Panc1 (cell line): ENCODE measurements around the gene POLD1.

Experiments used
- SIN3A ChIP-seq: IDR thresholded peaks from 2 replicates; pipeline ENCODE4 v1.6.1; 2012; ENCODE audit warnings: low read depth, mild to moderate bottlenecking, low read length, moderate library complexity, borderline replicate concordance; ENCODE audit not compliant: insufficient read depth
- TF ChIP-seq, protein P1 (sequence below): fragments of 450-650 bp; IDR thresholded peaks from 2 replicates; pipeline ENCODE4 v1.5.1; 2017; ENCODE audit warnings: mild to moderate bottlenecking
- TF ChIP-seq, protein P2 (sequence below), 2 experiments: IDR thresholded peaks; 2 replicates each; pipeline ENCODE4 v1.6.1; 2011 to 2012; ENCODE audit warnings: low read depth in 2 of 2, control low read depth in 1 of 2, low read length in 1 of 2, mild to moderate bottlenecking in 1 of 2, moderate library complexity in 1 of 2; ENCODE audit not compliant: insufficient read depth in 1 of 2

DNA sequence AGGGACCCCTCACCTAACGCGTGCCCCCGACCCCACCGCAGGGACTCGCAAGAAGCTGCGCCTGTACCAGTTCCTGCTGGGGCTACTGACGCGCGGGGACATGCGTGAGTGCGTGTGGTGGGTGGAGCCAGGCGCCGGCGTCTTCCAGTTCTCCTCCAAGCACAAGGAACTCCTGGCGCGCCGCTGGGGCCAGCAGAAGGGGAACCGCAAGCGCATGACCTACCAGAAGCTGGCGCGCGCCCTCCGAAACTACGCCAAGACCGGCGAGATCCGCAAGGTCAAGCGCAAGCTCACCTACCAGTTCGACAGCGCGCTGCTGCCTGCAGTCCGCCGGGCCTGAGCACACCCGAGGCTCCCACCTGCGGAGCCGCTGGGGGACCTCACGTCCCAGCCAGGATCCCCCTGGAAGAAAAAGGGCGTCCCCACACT lies 43.9 kb downstream of the POLD1 start:
- TF ChIP-seq, protein P1, sequence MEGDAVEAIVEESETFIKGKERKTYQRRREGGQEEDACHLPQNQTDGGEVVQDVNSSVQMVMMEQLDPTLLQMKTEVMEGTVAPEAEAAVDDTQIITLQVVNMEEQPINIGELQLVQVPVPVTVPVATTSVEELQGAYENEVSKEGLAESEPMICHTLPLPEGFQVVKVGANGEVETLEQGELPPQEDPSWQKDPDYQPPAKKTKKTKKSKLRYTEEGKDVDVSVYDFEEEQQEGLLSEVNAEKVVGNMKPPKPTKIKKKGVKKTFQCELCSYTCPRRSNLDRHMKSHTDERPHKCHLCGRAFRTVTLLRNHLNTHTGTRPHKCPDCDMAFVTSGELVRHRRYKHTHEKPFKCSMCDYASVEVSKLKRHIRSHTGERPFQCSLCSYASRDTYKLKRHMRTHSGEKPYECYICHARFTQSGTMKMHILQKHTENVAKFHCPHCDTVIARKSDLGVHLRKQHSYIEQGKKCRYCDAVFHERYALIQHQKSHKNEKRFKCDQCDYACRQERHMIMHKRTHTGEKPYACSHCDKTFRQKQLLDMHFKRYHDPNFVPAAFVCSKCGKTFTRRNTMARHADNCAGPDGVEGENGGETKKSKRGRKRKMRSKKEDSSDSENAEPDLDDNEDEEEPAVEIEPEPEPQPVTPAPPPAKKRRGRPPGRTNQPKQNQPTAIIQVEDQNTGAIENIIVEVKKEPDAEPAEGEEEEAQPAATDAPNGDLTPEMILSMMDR = no peak
- TF ChIP-seq, protein P2, sequence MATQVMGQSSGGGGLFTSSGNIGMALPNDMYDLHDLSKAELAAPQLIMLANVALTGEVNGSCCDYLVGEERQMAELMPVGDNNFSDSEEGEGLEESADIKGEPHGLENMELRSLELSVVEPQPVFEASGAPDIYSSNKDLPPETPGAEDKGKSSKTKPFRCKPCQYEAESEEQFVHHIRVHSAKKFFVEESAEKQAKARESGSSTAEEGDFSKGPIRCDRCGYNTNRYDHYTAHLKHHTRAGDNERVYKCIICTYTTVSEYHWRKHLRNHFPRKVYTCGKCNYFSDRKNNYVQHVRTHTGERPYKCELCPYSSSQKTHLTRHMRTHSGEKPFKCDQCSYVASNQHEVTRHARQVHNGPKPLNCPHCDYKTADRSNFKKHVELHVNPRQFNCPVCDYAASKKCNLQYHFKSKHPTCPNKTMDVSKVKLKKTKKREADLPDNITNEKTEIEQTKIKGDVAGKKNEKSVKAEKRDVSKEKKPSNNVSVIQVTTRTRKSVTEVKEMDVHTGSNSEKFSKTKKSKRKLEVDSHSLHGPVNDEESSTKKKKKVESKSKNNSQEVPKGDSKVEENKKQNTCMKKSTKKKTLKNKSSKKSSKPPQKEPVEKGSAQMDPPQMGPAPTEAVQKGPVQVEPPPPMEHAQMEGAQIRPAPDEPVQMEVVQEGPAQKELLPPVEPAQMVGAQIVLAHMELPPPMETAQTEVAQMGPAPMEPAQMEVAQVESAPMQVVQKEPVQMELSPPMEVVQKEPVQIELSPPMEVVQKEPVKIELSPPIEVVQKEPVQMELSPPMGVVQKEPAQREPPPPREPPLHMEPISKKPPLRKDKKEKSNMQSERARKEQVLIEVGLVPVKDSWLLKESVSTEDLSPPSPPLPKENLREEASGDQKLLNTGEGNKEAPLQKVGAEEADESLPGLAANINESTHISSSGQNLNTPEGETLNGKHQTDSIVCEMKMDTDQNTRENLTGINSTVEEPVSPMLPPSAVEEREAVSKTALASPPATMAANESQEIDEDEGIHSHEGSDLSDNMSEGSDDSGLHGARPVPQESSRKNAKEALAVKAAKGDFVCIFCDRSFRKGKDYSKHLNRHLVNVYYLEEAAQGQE (IDR thresholded peaks at IDR 0.05; ENCODE audit: insufficient read depth in 1 of 2, low read depth in 2 of 2, low read length in 1 of 2) = no peak
- TF ChIP-seq SIN3A = no peak
